GF-D8 (cell line): ENCODE data around the gene RAB1A.
A peak's percentile ranks its signal among the peaks of the same experiment; 100 is the strongest.
"Not testable (repeated sequence)": the region's sequence is repeated elsewhere in the genome, so short reads cannot be mapped to it uniquely, and the experiment has no call there.

ENCODE experiments used
- DNase-seq: peaks from one replicate; lab custom pipeline; 2025; lab: John Stamatoyannopoulos, UW

The RAB1A gene

DNA sequence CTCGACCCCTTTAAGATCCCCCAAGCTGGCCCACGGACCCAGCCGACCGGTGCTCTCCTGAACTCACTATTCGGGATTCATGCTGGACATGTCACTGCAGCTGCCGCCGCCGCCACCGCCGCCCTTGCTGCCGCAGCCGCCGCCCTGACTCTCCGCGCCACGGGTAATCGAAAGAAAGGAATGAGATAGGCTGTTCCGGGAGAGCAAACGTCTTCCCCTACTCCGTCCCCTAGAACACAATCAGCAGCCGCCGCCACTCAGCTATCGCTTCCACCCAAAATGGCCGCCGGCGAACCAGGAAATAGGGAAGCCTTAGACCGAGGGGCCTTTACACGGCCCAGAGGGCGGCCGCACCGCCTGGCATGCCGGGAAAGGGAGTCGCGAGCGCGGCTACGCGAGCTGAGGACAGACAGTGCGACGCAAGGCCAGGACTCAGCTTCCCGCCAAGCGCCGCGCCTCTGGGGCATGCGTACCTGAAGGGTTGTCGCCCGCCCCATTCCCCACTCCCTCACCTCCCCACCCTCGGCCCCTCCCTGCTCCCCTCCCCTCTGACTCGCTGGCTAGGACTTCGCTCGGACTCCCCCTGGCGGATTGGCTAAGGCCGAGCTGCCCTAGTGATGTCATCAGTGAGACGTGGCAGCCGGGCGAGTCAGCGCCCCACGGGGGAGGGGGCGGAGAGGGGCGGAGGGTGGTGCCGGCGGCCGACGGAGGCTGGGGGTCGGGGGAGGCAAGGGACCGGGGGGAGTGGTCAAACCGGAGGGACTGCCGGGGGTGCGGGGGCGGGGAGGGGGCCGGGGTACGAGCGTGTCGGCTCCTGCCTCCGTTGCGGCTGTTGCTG, at the start of gene RAB1A:
TSS of gene RAB1A (minus strand) at position 281 of the 838 bp plus-strand sequence. CDS start at position 90, 191 bp downstream.
- peak; percentile 98 for DNase-seq

DNA sequence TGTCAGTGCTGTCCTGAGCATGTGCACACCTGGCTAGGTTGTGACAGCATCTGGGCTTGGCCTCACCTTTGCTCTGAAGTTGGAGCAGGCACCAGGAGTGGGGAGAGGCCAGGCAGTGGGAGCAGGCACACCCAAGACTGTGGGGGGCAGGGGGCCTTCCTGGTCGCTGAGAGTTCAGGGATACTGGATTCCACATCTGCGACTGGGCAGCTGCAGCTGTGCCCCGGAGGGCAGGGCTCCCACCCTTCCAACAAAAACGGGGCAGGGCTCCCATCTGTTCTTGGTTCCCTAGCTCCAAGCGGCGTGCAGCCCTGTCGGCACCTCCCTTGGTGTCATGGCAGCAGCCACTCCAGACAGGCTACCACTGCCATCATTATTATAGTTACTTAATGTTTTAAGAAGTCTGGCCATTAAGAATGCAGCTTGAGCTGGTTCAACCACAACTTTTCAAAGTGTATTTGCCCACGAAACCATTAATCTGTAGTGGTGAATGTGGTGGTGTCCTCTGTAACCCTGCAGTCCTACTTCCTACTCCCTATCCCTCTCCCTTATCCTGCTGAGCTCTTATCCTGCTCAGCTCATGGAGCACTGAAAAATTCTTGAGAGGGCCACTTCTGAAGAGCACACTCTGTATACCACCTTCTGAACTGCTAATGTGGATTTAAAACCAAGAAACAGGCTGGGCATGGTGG, 48.0 kb upstream of the RAB1A start:
- no peak for DNase-seq

DNA sequence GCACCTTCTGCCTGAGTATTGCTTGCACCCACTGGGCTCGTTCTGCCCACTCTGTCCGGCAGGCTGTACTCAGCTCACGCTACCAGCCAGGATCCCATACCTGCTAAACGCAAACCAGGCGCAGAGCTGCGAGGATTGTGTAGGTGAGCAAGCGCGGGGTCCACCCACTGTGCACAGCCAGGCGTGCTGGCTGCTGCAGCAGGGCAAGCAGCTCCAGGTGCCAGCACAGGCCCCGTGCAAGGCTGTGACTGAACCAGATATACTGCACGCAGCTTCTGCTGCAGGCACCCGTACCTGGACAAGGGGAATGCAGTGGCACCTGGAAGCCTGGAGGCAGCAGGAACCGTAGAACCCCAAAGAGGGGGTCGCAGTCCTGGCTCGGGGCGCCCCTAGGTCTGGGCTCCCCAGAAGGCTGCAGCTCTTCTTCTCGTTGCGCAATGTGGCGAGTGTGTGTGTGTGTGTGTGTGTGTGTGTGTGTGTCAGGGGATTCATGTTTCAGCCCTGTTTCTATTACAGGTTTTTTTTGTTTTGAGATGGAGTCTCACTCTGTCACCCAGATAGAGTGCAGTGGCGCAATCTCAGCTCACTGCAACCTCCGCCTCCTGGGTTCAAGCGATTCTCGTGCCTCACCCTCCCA, 46.1 kb upstream of the RAB1A start:
- no peak for DNase-seq

GRCh38 chr2:65174031-65174430, 44.1 kb upstream of the RAB1A start:
- DNase-seq = not testable (repeated sequence)

DNA sequence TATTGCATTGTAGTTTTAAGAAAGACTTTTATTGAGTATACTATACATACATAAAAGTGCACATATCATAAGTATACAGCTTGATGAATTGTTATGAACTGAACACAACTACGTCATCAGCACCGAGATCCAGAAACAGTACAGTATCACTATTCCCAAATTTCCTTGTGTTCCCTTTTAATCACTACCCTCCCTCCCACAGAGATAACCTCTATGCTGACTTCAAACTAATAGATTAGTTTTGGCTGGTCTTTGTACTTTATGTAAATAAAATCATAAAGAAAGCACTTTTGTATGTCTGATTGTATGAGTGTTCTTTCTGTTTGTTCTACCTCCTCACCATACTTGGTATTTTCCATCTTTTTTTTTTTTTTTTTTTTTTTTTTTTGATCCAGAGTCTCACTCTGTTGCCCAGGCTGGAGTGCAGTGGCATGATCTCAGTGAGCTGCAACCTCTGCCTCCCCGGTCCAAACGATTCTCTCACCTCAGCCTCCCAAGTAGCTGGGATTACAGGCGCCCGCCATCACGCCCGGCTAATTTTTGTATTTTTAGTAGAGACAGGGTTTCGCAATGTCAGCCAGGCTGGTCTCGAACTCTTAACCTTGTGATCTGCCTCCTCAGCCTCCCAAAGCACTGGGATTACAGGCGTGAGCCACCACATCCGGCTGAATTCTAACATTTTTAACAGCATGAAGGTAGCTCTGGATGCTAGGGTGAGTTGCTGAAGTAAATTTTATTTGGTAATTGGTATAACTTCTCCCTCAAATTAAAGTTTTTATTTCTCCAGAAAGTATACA, 43.3 kb upstream of the RAB1A start:
- DNase-seq = no peak

GRCh38 chr2:65170611-65171477, 40.9 kb upstream of the RAB1A start:
- not testable (repeated sequence) for DNase-seq

DNA sequence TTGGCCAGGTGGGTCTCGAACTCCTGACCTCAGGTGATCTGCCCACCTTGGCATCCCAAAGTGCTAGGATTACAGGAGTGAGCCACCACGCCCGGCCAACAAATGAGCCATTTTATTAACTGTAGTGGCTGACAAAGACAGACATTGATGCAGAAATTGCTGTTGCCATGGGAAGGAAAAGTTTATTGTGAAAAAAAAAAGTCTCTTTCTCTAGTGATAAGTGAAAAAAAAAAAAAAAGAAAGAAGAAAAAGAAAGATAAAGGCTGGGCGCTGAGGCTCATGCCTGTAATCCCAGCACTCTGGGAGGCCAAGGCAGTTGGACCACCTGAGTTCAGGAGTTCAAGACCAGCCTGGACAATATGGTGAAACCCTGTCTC, 39.8 kb upstream of the RAB1A start:
- no peak for DNase-seq

- peak; percentile 58 for DNase-seq
These were observed 35.7 kb upstream of the RAB1A start for GRCh38 chr2:65165558-65165957.

- no peak for DNase-seq
These were observed 34.6 kb upstream of the RAB1A start for GRCh38 chr2:65164426-65164891.

DNA sequence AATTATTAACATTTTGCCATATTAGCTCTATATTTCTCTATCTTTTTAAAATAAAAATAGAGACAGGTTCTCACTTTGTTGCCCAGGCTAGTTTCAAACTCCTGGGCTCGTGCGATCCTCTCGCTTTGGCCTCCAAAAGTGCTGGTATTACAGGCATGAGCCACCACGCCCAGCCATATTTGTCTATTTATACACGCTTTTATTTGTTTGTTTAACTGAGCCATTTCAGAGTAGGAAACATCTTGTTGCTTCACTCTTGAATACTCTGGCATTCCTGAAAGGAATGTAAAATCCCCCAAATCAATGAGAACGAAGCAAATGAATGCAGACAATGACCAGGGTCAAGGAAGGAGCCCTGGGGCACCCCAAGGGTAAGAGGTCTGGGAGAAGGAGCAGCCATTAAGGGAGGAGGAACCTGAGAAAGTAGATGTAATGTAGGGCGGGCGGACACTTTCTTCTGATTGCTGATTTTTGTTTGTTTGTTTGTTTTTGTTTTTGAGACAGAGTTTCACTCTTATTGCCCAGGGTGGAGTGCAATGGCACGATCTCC, 31.7 kb upstream of the RAB1A start:
- DNase-seq = no peak

GRCh38 chr2:65159906-65160305, 30.0 kb upstream of the RAB1A start:
- DNase-seq = peak; percentile 72

GRCh38 chr2:65159261-65159660, 29.4 kb upstream of the RAB1A start:
- no peak for DNase-seq

DNA sequence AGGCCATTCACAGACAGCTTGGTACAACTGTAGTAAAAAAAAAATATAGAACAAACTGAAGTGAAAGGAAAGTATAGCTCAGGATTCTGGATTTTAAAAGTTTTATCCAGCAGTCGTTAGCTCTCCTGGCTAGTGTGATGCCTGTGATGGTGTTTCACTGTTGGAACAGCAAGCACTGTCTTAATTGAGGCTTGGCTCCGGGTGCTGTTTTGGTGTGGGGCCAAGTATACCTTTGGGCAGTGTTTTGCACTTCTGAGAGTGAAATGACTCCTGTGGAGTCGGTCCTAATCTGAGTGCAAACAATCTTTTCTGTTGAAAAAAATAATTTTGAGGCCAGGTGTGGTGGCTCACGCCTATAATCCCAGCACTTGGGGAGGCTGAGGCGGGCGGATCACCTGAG, 28.7 kb upstream of the RAB1A start:
- DNase-seq = no peak

DNA sequence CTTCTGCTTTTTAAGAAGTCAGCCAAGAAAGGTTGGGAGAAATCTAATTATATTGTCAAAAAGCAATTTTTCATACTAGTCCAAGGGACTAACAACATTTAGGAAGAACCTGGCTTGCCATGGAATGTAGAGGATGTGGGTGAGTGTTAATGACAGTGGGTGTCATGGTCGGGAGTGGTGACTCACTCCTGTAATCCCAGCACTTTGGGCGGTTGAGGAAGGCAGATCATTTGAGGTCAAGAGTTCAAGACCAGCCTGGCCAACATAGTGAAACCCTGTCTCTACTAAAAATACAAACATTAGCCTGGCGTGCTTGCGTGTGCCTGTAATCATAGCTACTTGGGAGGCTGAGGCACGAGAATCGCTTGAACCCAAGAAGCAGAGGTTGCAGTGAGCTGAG, 27.9 kb upstream of the RAB1A start:
- not testable (repeated sequence) for DNase-seq

- no peak for DNase-seq
These were observed 26.1 kb upstream of the RAB1A start for GRCh38 chr2:65156041-65156440.

- no peak for DNase-seq
These were observed 23.6 kb upstream of the RAB1A start for GRCh38 chr2:65153515-65153914.

DNA sequence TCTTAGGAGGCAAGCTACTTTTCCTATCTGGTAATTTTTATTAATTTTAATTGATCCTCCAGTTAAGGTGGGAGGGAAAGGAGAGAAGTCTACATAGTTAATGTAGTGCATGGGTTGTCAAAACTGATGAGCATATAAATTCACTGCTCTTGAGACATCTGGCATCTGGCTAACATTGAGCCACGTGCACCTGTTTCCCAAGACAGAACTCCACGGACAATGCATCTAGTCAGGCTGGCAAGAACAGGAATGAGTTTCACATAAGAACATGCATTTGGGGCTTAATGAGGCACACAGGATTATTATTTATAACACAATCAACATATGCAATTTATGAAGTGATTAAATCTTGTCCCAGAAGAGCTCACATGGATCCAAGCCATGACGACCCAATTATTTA, 16.2 kb upstream of the RAB1A start:
- no peak for DNase-seq

GRCh38 chr2:65144571-65144970, 14.7 kb upstream of the RAB1A start:
- no peak for DNase-seq

DNA sequence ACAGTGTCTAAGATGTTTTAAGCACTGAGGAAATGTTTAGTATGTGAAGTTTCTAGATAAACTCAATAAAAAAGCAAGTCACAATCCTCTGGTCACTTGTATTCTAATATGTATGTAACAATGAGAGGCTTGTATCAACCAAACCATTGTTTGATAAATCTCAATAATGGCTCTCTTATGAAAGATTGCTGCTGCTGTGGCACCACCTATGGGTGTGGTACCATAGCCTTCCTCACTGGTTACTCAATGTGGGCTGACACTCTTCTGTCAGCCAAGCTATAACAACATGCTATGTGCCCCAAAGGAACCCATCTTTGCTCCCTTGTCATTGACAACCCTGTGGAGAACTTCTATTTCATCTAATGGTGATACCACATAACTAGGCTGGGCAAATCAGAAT, 12.6 kb upstream of the RAB1A start:
- DNase-seq = no peak

GRCh38 chr2:65137197-65137775, 7.4 kb upstream of the RAB1A start:
- no peak for DNase-seq
